Activated naive CD4-positive, alpha-beta T cell treated with anti-CD3 and anti-CD28 coated beads, Interleukin-2, amount 10 ng/mL, durations not matched to agents 7 days and 5 days (primary cell): ENCODE results near the gene LRCH1.

Experiments
- CTCF ChIA-PET: fragments of 350-600 bp; sonication (Branson Sonifier 250); formaldehyde crosslinking; loops from one replicate; lab custom pipeline; 2021; ENCODE audit warnings: antibody characterized with exemption; lab: Charles Lee
- DNase-seq: peaks from one replicate; pipeline ENCODE4 v3.0.0-alpha.2; 2020
- H3K27ac Mint-ChIP-seq: one replicate; pipeline ENCODE4 v1.8.0; 2021; ENCODE audit warnings: mild to moderate bottlenecking, moderate library complexity, mixed read lengths
- H3K27me3 Mint-ChIP-seq: one replicate; pipeline ENCODE4 v1.8.0; 2021; ENCODE audit warnings: mild to moderate bottlenecking, mixed read lengths
- H3K36me3 Mint-ChIP-seq: one replicate; pipeline ENCODE4 v1.8.0; 2021; ENCODE audit warnings: mixed read lengths
- H3K4me1 Mint-ChIP-seq: one replicate; pipeline ENCODE4 v1.8.0; 2021; ENCODE audit warnings: mixed read lengths
- H3K4me3 Mint-ChIP-seq: one replicate; pipeline ENCODE4 v1.8.0; 2021; ENCODE audit warnings: mild to moderate bottlenecking, moderate library complexity, mixed read lengths
- H3K9me3 Mint-ChIP-seq: one replicate; pipeline ENCODE4 v1.8.0; 2021; ENCODE audit warnings: mixed read lengths

LRCH1 gene

DNA sequence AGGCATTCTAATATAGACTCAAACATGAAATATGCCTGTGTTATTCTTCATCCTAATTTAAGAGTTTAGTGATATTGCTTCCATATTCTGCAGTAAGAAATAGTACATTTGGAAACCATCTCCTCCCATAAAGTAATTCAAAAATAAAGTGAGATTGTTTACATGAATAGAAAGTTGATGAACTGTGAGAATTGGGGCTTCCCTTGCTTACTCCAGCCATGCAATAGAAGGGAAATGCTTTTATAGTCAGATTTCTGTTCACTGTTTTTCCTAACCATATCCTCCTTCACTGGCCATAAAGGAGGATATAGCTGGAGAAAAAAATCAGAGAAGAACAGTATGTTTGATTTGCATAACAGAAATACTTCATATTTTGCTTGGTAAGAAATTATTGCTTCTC lies 7.8 kb downstream of the LRCH1 start:
- DNase-seq = no peak
- H3K27me3 Mint-ChIP-seq = no peaks in the 10 kb centered on the region
- H3K27ac Mint-ChIP-seq = no peak overlapping the region
- peaks cover 2% of the 10 kb centered on the region for H3K36me3 Mint-ChIP-seq
- H3K4me1 Mint-ChIP-seq = peaks cover 27% of the 10 kb centered on the region
- H3K4me3 Mint-ChIP-seq = no peak overlapping the region
- H3K9me3 Mint-ChIP-seq = no peaks in the 10 kb centered on the region
- CTCF ChIA-PET = interaction anchor here (0.7 to 1.6 kb wide), 2 partner anchors 9 to 17 kb away, joined by 3 to 6 read pairs; no protein-coding TSS in a partner anchor

DNA sequence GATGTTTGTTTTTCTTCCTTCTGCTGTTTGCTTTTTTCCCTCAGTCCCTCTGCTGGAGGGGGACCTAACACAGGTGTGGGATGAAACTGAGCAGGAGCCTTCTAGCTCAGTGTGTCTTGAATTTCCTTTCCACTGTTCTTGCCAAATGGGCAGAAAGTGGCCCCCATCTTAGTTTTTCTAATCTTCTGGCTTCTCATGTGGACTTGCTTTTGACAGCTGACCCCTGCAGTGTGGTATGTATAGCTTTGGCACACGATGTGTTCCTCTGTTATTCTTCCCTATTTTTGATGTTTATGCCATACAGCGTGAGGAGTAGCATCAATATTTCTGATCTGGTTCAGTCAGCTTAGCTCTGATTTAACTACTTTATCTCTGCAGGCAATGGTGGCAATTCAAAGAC lies 8.3 kb downstream of the LRCH1 start:
- H3K9me3 Mint-ChIP-seq = no peaks in the 10 kb centered on the region

DNA sequence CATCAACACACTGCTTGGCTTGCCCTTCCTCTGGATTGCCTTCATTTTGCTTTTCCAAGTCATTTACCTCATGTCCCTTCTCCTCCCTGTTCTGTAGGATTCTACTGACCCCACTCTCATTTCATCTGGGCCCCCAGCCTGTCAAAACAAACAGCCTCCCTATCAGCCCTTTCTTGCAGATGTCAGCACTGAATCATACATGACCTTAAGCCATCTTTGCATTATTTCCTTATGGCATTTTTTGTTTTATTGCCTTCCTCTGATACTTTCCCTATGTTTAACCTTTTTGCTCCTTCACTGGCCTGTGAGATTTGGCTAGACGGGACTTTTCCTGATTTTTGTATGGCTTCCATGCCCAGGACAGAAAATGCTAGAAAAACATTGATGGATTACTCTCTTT lies 8.7 kb downstream of the LRCH1 start:
- H3K4me3 Mint-ChIP-seq = no peak overlapping the region
- CTCF ChIA-PET = interaction anchor here (1.6 kb wide), 1 partner anchor 10 kb away, joined by 6 read pairs; no protein-coding TSS in a partner anchor
- no peaks in the 10 kb centered on the region for H3K27me3 Mint-ChIP-seq
- peaks cover 2% of the 10 kb centered on the region for H3K36me3 Mint-ChIP-seq
- peaks cover 24% of the 10 kb centered on the region for H3K4me1 Mint-ChIP-seq
- no peak for DNase-seq
- H3K27ac Mint-ChIP-seq = no peak overlapping the region
- no peaks in the 10 kb centered on the region for H3K9me3 Mint-ChIP-seq

More for the DNA sequence above, 8.3 kb downstream of the LRCH1 start:
- H3K36me3 Mint-ChIP-seq = peaks cover 2% of the 10 kb centered on the region
- peaks cover 27% of the 10 kb centered on the region for H3K4me1 Mint-ChIP-seq
- H3K27me3 Mint-ChIP-seq = no peaks in the 10 kb centered on the region
- CTCF ChIA-PET = interaction anchor here (0.7 to 1.6 kb wide), 2 partner anchors 10 to 17 kb away, joined by 3 to 6 read pairs; no protein-coding TSS in a partner anchor
- H3K4me3 Mint-ChIP-seq = no peak overlapping the region
- DNase-seq = no peak
- H3K27ac Mint-ChIP-seq = no peak overlapping the region

DNA sequence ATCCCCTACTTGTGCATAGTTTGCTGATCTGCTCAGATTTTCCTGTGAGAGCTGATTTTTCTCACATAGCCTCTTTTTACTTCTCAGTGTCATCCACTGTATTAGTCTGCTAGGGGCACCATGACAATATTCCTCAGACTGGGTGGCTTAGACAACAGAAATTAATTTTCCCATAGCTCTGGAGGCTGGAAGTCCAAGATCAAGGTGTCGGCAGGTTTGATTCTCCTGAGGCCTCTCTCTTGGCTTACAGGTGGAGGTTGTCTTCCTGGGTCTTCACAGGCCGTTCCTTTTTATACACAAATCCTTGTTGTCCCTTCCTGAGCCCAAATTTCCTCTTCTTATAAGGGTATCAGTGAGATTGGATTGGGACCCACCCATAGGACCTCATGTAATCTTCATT lies 9.2 kb downstream of the LRCH1 start:
- Mint-ChIP-seq H3K27ac (no peak overlapping the region), H3K4me1 (peaks cover 20% of the 10 kb centered on the region), H3K9me3 (no peaks in the 10 kb centered on the region), H3K36me3 (peaks cover 2% of the 10 kb centered on the region), H3K4me3 (no peak overlapping the region), H3K27me3 (no peaks in the 10 kb centered on the region)
- CTCF ChIA-PET = interaction anchor here (1.6 kb wide), 1 partner anchor 11 kb away, joined by 6 read pairs; no protein-coding TSS in a partner anchor
- no peak for DNase-seq

DNA sequence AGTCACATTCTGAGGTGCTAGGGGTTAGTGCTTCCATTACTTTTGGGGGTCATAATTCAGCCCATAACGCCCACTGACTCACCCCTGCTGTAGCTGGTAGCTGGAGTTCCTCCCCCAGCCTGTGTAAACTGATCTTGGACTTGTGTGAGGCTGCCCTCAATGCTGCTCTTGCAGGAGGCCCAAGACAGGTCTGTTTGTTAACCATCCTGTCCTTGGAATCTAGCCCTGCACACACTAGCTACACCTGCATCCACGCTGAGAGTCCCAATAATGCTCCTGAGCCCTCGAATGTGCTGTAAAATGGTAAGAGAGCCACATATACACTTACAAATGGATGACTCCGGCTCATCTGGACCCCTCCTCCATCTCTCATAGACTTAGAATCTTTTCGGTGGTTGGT lies 9.6 kb downstream of the LRCH1 start:
- DNase-seq = no peak
- peaks cover 19% of the 10 kb centered on the region for H3K4me1 Mint-ChIP-seq
- H3K4me3 Mint-ChIP-seq = no peak overlapping the region
- H3K27ac Mint-ChIP-seq = no peak overlapping the region
- H3K27me3 Mint-ChIP-seq = no peaks in the 10 kb centered on the region
- no peaks in the 10 kb centered on the region for H3K9me3 Mint-ChIP-seq
- CTCF ChIA-PET = interaction anchor here (1.1 kb wide), 1 partner anchor 11 kb away, joined by 4 read pairs; no protein-coding TSS in a partner anchor
- H3K36me3 Mint-ChIP-seq = peaks cover 2% of the 10 kb centered on the region

DNA sequence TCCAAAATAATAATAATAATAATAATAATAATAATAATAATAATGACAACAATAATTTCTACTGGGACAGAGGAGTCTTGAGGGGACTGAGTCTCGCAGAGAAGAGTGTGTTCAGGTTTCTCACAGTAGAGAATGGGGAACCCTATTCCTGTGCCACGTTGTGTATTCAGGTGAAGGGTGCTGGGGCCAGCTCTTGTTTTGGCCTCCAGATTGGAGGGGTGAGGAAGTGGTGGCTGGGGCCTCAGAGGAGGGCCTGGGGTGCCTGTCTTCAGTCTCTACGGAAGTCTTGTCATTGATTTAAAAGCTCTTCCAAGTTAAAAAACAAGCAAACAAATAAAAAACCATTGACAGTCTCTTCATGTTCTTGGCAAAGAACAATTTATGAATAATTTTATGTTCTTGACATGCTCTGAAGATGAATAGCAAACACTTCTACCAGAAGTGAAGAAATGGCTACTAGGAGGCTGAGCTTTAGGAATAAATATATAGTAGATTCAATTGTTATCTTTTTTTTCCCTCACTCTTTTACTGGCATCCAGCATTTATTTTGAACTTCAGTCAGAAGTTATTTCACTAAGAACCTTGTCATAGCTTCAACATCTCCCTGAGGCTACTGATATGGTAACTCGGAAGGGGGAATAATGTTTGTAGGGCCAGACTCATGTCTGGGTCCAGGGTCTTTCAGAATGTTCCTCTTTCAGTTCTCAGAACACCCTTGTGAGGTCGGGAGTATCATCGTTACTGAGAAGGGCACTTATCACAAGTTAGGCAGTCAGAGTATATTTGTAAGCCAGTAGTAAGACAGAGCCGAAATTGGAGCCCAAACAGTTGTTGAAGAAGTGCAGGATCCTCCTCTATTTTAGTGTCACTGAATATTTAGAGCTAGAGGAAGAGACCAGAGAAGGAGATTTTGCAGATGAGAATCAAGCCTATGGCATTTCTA lies 13.1 kb downstream of the LRCH1 start:
- Mint-ChIP-seq H3K9me3 (no peaks in the 10 kb centered on the region), H3K27me3 (no peaks in the 10 kb centered on the region), H3K4me1 (peaks cover 18% of the 10 kb centered on the region), H3K27ac (no peak overlapping the region), H3K4me3 (no peak overlapping the region), H3K36me3 (peaks cover 4% of the 10 kb centered on the region)
- DNase-seq = no peak
- CTCF ChIA-PET = interaction anchor here (1.1 to 1.4 kb wide), 3 partner anchors 8 to 14 kb away, joined by 3 to 6 read pairs (median 4); no protein-coding TSS in a partner anchor

DNA sequence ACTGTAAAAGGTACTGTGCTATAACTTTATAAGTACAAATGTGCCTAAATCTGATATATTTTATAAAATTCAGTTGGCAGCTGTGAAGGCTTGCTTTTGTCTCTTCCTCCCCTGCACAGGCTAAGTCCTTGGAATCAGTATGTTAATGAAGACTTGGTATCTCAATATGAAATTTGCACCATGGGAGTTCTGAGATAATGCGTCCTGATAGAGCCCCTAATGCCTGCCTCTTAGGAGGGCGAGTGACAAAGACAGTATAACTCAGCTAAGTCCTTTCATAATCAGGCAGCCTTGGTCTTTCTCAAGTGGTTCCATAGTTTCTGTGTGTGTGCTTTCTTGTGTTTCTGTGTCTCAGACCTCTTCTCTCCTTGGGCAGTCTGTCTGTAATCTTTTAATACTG lies 14.7 kb downstream of the LRCH1 start:
- Mint-ChIP-seq H3K36me3 (peaks cover 4% of the 10 kb centered on the region), H3K27ac (no peak overlapping the region), H3K4me3 (no peak overlapping the region), H3K27me3 (no peaks in the 10 kb centered on the region), H3K4me1 (peaks cover 20% of the 10 kb centered on the region), H3K9me3 (no peaks in the 10 kb centered on the region)
- CTCF ChIA-PET = no interaction called here
- no peak for DNase-seq

DNA sequence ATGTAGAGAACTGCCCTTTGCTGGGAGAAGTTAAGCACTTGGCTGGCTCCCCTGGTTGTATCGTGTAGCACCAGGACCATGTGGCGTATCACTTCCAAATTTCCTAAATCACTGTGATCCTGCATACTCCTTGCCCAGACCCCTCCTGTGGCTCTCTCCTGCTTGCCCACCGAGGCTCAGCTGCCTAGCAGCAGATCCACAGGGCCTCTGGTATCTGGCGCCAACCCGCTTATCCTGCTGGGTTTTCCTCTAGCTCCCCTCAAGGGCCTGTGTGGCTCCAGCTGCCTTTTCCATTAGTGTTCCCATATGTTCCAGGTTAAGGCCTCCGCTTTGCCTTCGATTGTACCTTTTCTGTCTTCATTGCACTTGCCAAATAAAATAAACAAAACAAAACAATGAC lies 16.5 kb downstream of the LRCH1 start:
- Mint-ChIP-seq H3K36me3 (peaks cover 6% of the 10 kb centered on the region), H3K4me1 (peaks cover 20% of the 10 kb centered on the region), H3K4me3 (no peak overlapping the region), H3K27ac (no peak overlapping the region), H3K27me3 (no peaks in the 10 kb centered on the region), H3K9me3 (no peaks in the 10 kb centered on the region)
- DNase-seq = no peak
- CTCF ChIA-PET = interaction anchor here (1.1 to 1.3 kb wide), 2 partner anchors 12 to 15 kb away, joined by 3 read pairs; no protein-coding TSS in a partner anchor

DNA sequence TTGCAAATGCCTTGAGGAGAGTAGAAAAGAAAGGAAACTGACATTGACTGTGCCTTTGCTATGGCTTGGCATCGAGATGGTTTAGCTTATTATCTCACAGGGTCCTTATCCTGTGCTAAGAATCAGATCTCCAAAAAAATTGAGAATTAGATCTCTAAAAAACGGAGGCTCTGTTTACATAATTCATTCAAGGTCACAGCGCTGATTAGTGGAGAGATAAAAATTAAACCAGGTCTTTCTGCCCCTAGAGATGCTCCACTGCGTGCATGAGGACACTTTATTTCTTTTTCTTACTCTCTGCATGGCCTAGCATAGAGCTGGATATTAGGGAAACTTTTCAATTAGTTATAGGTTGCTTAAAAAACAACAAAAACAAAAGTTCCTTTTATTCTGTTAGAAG lies 17.3 kb downstream of the LRCH1 start:
- Mint-ChIP-seq H3K4me1 (peaks cover 20% of the 10 kb centered on the region), H3K4me3 (no peak overlapping the region), H3K9me3 (no peaks in the 10 kb centered on the region), H3K36me3 (peaks cover 6% of the 10 kb centered on the region), H3K27me3 (no peaks in the 10 kb centered on the region), H3K27ac (no peak overlapping the region)
- CTCF ChIA-PET = interaction anchor here (1.0 to 1.4 kb wide), 3 partner anchors 11 to 19 kb away, joined by 3 read pairs; no protein-coding TSS in a partner anchor
- no peak for DNase-seq

DNA sequence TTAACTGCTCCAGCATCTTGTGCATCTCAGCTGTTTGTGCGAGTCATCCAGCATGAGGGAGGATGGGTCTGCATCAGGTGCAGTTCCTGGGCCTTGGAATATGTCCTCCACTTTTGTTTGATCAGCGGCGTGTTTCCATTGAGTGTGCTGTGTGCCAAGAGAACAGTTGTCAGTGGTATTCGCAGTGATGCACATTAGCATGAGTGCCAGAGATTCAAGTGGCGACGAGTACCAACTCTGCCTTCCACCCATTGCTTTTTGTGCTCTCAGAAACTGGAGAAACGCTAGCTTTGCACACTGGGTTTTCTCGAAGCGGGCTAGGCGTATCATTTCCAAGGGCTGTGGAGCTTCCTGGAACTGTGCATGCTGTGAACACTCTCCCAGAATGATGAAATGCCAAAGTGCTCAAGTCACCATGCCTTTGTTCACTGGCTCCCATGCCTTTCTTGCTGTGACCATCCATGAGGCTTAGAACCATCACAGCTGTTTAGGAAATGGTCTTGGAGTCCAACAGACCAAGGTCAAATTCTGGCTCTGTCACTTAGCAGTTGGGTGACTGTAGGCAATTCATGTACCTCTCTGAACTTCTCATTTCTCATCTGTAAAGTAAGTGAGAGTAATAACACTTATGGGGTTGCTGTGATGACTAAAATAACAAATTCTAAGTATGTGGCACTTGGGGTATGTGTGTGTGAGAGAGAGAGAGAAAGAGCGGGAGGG lies 18.4 kb downstream of the LRCH1 start:
- CTCF ChIA-PET = interaction anchor here (1.0 to 1.4 kb wide), 2 partner anchors 19 to 20 kb away, joined by 3 read pairs; no protein-coding TSS in a partner anchor
- Mint-ChIP-seq H3K4me1 (peaks cover 18% of the 10 kb centered on the region), H3K36me3 (peaks cover 8% of the 10 kb centered on the region), H3K27ac (no peak overlapping the region), H3K4me3 (no peak overlapping the region), H3K27me3 (no peaks in the 10 kb centered on the region), H3K9me3 (no peaks in the 10 kb centered on the region)
- no peak for DNase-seq

DNA sequence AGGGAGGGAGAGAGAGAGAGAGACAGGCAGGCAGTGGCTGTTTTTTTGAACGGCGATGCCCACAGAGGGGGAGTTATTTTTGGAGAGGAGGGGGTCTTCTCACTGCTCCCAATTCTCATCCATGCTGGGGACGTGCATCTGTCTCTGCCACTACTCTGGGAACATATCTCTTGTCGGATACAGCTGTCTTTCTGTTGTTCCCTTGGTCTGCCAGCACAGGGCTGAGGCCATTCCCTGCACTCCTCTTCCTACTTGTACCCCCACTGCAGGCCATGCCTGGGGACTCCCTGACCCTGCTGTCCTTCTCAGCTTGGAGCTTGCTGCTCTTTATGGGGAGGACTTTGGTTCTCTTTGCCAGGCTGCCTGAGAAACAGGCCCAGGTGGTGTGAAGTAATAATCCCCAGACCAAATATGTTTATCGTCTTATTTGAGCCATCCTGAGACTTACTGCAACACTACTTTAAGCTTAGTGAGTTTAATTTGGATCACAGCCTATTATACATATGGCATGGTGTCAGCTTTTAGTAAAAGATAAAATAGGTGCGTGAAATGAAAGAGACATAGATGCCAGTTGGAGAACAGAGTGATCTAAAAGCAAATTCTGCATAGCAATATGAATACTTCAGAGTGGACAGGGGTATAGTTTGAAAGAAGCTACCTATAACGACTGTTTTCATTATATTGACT lies 19.1 kb downstream of the LRCH1 start:
- DNase-seq = no peak
- Mint-ChIP-seq H3K9me3 (no peaks in the 10 kb centered on the region), H3K36me3 (peaks cover 8% of the 10 kb centered on the region), H3K4me3 (no peak overlapping the region), H3K4me1 (peaks cover 21% of the 10 kb centered on the region), H3K27me3 (no peaks in the 10 kb centered on the region), H3K27ac (peak overlapping the region; percentile 59)
- CTCF ChIA-PET = interaction anchor here (0.9 to 1.4 kb wide), 3 partner anchors 20 to 47 kb away, joined by 3 read pairs; no protein-coding TSS in a partner anchor

DNA sequence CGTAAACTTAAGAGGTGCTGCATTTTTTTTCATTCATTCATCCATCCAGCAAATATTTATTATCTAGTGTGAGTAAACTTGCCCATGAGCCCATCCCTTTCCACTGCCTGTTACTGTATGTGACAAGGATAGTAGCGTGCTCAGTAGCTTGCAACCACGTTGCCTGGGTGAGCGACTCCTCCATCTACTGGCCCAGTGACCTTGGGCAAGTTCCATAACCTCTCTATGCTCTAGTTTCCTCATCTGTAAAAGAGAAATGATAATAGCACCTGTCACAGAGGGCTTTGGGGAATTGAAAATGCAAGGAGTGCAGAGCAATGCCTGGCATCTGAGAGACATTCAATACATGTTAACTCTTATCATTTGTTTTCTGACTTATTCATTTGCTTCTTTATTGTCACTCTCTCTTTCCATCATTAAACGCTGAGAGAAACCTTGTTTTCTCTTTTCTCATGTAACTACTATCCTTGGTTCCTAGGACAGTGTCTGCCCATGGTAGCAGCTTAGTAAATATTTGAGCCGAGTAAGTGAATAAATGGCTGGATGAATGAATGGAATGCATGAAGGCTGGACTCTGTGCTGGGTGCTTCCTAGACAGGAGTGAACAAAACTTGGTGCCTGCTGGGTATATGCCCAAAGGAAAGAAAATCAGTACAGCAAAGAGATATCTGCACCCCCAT lies 19.9 kb downstream of the LRCH1 start:
- Mint-ChIP-seq H3K4me3 (no peak overlapping the region), H3K27ac (no peak overlapping the region), H3K4me1 (peaks cover 29% of the 10 kb centered on the region), H3K27me3 (no peaks in the 10 kb centered on the region), H3K9me3 (no peaks in the 10 kb centered on the region), H3K36me3 (peaks cover 5% of the 10 kb centered on the region)
- CTCF ChIA-PET = interaction anchor here (0.9 to 1.2 kb wide), 2 partner anchors 21 to 48 kb away, joined by 3 read pairs; no protein-coding TSS in a partner anchor
- DNase-seq = no peak

DNA sequence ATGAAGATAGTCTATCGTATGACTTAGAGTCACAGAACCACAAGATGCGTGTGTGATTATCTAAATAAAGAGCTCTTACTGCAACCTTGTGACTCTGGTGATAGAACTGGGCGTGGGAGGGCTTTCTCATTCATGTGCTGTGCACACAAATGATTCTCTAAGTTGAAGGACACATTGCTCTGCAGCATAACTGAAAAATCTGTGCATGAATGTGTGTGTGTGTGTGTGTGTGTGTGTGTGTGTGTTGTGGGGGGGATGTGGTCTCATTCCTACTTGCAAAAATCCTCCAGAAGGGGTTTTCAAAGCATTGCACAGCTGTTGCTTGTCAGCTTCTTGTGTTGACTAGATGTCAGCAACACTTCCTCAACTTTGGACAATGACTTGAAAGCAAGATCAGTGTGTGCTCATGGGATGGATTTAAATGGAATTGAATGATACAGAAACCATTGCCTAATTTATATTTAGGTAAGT lies 22.4 kb downstream of the LRCH1 start:
- Mint-ChIP-seq H3K27me3 (no peaks in the 10 kb centered on the region), H3K4me1 (peaks cover 48% of the 10 kb centered on the region), H3K4me3 (no peak overlapping the region), H3K36me3 (peaks cover 5% of the 10 kb centered on the region), H3K27ac (no peak overlapping the region), H3K9me3 (no peaks in the 10 kb centered on the region)
- CTCF ChIA-PET = interaction anchor here (1.0 to 1.8 kb wide), 2 partner anchors 9 kb away, joined by 3 to 6 read pairs; no protein-coding TSS in a partner anchor
- DNase-seq = no peak
